ENCODE data around the gene HECW1.
A peak's percentile ranks its signal among the peaks of the same experiment; 100 is the strongest.
"Not testable (repeated sequence)": the region's sequence is repeated elsewhere in the genome, so short reads cannot be mapped to it uniquely, and the experiment has no call there.

HECW1 gene

DNA sequence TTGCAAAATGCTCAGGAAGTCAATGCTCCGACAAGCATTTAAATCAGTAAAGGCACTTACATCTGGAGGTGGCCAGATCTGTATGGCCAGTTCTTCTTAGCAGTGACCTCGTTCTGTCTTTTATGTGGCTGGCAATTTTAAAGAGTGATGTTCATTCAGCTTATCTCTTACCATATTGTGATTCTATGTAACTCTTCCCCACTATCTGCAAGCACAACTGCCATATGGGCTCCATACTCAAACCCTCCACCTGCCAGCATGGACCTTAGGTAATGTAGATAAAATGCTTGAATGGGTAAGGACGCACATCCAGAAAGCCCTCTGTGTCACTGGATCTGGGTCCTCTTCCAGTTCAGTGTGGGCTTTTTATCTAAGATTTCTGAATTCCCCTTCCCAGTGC lies 428.0 kb downstream of the HECW1 start:
- DNase-seq (ENCODE audit: low read depth): no peak

DNA sequence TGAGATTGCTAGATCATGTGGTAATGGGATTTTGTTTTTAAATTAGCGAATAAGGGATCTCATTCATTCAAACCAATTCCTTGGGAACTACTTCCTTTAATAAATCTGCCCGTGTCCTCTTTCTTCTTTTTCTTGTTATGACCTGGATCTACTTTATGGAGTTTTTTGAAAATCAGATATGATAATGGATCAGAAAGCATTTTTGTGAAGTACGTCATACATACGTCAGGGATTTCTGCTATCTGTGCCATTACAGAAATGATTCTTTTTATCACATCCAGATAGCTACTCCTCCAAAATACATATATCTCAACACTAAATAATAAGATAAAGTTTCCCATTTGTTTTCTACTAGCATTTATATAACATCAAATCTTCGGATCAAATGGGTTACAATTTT lies 430.3 kb downstream of the HECW1 start:
- no peak for DNase-seq (ENCODE audit: low read depth)

DNA sequence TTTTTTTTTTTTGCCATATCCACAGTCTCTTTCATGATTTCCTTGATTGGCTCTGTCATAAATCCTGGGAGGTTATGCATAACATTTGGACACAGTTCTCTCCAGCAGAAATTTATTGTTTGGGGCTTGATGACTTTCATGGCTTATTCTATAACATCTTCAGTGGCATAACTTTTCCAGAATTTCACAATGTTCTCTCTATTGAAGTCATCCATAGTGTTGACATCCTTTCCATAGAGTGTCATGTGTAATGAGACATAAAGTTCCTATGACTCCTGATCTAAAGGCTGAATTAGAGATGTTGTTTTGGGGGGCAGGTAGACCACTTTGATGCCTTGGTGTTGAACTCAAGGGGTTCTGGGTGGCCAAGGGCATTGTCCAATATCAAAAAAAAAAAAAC lies 433.8 kb downstream of the HECW1 start:
- no peak for DNase-seq (ENCODE audit: low read depth)

DNA sequence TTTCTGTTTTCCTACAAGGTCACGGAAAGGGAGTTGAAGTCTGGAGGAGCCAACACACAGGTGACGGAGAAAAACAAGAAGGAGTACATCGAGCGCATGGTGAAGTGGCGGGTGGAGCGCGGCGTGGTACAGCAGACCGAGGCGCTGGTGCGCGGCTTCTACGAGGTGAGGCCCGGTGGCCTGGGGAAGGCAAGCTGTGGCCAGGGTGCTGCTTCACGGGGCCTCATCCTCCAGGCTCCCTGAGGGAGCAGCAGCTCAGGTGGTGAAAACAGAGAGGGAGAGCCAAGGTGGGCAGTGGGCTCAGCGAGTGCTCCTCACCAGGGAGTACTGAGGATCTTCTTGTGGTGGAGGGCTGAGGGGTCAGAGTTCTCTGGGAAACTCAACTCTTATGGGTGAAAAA lies 438.0 kb downstream of the HECW1 start:
- DNase-seq (ENCODE audit: low read depth): no peak

DNA sequence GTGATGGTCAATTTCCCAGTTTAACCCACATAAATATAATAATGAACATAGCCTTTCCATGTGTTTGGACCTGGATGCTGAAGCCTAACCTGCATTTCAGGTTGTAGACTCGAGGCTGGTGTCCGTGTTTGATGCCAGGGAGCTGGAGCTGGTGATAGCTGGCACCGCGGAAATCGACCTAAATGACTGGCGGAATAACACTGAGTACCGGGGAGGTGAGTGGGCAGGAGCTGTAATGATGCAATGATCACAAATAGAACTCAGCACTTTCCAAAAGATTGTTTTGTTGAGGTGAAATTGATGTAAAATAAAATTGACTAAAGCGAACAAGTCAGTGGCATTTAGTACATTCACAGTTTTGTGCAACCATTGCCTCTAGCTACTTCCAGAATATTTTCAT lies 439.7 kb downstream of the HECW1 start:
- DNase-seq (ENCODE audit: low read depth): no peak

DNA sequence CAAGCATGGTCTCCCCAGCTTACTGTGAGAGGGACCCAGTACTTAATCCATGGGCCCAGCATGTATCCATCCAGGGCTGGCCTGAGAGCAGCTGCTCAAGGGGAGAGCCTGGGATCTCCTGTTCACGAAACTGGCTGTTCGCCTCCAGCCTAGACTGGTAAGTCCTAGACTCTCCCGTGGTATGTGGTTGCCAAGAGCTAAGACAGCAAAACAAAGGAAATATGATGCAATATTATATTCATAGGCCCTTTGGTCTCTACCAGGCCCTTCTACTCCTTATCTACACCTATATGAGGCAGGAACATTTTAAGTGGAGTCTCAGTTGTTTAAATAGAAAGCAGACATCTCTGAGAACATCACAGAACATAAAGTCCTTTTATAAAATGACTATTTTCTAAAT lies 441.6 kb downstream of the HECW1 start:
- DNase-seq (ENCODE audit: low read depth): peak; percentile 41

DNA sequence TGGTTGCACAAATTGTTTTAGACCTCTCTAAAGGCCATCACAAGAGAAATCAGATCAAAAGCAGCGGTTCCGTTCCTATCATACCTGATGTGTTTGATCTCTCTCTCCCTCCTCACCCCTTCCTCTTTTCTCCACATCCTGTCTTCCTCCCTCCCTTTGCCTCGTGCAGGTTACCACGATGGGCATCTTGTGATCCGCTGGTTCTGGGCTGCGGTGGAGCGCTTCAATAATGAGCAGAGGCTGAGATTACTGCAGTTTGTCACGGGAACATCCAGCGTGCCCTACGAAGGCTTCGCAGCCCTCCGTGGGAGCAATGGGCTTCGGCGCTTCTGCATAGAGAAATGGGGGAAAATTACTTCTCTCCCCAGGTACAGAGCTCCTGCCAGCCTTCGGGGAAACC lies 442.0 kb downstream of the HECW1 start:
- DNase-seq (ENCODE audit: low read depth): no peak

DNA sequence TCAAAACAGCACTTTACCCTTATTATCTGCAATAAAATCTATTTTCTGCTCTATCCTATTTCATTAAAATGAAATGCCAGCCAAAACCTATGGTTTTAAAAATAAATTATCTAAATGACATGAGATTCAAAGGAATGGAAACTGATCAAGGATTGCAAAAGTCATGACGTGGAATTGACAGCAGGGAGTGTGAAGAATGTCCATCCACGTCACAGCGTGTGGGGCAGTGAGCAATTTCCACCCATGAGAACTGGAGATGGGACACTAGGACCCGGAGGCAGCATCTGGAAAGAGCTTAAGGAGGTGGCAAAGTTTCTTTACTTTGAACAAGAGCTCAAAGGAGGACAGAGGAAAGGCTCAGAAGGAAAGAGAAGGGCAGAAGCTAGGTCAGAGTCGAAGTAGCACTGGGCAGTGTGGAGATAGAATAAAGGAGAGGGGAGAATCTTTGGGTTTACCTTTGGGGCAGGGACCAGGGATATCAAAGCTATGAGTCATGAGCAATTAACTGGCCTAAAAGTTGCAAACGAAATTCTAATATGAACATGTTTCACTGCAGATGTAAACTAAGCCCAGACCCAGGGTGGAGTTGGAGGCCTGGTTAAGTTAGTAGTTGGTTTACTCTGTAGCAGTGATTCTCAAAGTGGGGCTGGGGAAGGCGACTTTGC lies 445.5 kb downstream of the HECW1 start:
- DNase-seq (ENCODE audit: low read depth): no peak

DNA sequence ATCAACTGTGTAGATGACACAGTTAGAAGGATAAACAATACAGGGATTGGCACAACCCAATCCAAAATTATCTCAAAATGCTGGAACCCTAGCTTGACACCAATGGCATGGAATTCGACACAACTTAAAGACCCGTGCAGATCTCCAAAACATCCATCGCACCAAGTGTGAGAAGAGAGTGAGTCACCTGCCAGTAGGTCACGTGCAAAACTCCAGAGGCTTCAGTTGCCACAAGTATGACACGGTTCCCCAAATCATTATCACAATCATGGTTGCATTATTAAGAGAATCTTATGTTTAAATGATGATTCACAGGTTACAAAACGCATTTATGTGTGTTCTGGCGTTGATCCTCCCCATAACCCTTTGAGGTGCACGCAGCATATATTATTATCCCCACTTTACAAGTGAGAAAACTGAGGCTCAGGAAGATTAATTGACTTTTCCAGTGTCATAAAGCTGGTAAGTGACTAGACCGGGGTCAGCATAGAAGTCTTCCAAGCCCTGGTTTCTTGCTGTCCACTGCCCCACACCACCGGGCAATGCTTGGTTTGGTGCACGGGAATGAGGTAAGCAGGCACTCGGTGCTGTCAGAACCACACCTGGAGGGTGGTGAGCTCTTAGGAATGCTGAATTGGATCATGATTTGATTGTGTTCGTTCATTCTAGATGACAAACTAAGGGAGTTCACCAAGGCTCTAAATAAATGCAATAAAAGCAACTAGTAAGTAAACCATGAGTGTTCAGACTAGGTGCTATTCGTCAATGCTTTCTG lies 446.9 kb downstream of the HECW1 start:
- no peak for DNase-seq (ENCODE audit: low read depth)

DNA sequence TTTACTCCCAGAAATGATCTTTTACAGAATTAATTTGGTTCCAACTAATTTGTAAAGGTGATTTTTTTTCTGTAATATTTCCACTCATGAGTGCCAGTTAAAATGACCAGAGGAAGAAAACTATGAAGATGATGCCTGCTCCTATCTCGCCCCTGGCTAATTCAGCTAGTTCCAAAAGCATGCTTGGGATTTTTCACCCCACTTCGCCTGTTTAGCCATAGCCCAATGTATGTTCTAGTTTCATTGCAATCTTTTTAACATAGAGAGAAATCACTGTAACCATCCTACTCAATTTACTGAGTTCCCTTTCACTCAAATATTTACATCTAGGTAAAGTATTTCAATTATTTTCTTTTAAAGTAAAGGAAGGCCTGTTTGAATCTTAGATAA lies 447.5 kb downstream of the HECW1 start:
- DNase-seq (ENCODE audit: low read depth): no peak

DNA sequence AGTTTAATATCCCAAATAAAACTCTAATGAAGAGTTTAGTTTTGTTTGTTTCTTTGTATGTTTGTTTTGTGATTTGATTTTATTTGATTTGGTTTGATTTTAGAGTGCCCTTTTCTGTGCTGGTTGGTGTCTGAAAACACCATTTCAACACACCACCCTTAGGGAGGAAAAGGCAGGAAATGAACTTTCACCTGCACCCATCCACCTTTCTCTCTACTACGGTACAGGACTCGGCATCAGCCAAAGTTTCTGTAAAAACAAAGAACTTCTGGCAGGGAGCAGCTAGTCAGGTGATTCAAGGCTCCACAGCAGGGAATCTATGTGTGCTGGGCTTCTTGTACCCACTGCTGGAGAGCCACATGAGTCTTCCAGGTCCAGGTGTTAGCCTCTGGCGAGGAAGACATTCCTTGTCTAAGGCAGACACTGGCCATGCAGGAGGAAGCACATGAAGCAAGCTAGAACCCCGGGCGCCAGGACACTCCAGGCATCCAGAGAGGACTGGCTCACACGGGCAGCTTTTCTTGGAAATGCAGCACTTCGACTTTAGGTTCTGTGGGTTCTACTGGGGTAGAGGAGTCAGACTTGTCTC lies 448.4 kb downstream of the HECW1 start:
- no peak for DNase-seq (ENCODE audit: low read depth)

DNA sequence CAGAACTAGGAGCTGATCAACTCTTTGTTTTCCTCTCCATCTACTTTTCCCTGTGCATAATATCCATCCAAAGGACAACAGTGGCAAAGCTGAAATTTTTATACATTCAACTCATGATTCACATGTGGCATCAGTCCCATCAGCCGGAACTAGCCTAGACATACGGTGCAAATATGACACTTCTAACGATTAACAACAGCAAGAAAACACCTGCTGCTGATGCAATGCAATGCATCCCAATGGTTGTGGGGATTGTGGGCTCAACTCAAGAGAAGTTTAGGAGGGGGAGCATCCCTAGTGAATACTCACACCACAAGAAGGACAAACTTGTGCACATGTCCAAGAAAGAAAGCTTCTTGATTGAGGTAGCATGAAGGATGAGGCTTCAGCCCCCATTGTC lies 449.9 kb downstream of the HECW1 start:
- no peak for DNase-seq (ENCODE audit: low read depth)

DNA sequence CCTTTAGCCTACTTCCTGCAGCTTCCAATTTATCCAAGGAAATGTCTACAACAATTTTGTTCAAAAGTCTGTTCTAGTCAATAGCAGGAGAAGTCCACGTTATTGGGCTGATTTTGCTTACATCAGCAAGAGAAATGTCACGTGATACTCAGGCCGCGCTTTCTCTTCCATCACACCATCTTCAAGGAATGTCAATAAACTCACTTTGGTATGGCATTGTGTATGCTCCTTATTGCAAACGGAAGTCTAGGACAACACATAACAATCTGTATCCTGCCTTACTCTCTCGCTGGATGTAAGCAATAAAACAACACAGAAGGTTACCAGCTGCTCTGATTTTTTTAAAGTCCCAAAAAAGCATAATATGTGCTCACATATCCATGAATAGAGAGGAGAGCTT lies 453.3 kb downstream of the HECW1 start:
- peak; percentile 33 for DNase-seq (ENCODE audit: low read depth)

DNA sequence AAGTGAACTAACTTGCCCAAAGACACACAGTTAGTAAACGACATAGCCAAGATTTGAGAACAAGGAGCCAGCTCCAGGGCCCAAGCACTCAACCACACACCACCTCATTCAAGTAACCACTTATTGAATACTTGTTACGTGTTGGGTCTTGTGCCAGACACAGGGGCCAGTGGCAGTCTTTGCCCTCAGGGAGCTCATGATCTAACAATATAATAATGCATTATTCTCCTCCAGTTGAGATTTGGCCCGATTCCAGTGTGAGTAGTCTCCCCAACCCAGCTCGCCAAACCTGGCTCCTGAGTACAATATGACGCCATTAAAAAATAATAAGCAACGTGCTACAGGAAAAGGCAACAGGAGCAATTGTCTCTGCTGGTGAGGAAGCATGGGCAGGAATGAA lies 456.1 kb downstream of the HECW1 start:
- no peak for DNase-seq (ENCODE audit: low read depth)

DNA sequence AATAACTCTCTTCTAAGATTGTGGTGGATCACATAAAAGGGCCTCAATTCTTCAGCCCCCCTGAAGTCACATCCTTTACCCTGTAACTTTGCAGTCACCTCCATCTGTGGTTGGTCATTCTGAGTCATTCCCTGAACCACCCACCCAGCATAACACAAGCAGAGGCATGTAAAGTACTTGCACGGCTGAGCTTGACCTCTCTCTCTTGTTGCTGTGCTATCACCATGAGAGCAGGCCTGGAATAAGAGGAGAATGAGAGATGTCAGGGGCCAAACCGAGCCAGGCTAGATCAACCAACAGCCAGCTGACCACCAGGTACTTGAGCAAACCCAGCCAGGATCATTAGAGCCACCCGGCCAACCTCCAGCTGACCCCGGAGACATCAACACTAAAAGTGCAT lies 457.0 kb downstream of the HECW1 start:
- no peak for DNase-seq (ENCODE audit: low read depth)

DNA sequence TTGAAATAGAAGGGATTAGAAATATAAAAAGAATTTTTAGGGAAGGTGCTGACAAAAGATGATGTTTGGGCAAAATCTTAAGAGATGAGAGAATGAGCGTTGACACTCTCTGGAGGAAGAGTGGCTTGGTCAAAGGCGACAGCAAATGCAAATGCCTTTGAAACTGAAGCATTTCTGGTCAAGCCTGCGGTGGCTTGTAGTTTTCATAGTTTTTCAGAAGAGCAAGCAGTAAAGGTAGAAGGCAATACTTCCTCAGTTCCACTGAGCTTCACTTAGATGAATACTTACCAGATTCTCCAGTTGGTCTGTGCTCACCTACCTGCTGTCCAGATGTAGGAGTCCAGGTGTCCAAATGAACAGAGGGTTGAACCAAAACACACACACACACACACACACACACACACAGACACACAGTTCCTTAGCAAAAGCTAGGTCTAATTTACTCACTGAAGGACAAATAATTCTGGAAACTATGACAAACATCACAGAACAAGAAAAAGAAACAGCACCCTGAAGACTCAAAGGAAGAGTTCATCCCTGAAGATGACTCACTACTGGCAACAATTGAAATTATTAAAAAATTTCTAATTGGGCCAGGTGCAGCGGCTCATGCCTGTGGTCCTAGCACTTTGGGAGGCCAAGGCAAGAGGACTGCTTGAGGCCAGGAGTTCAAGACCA lies 458.4 kb downstream of the HECW1 start:
- DNase-seq (ENCODE audit: low read depth): no peak

DNA sequence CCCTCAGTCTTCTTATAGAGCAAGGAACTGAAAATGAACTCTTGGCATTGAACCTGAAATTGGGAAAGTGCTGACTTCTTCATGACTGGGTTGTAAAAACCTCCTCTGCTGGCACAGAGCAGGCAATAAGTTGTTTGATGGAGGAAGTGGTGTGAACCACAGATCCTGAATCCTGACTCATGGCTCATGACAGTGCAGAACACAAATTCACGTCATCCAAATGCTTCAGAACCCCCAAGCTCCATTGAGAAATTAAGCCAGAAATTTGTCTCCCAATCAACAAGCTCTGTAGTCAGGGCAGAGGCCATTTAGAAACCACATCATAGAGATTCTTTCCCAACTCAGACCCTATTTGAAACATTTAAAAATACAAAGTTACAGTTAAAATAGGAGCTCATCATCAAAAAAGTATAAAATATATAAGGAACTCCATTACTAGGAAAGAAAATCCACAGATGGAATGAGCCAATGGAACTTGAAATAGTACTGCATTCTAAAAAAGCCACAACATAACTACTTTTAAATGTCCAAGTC lies 460.1 kb downstream of the HECW1 start:
- DNase-seq (ENCODE audit: low read depth): peak; percentile 100

DNA sequence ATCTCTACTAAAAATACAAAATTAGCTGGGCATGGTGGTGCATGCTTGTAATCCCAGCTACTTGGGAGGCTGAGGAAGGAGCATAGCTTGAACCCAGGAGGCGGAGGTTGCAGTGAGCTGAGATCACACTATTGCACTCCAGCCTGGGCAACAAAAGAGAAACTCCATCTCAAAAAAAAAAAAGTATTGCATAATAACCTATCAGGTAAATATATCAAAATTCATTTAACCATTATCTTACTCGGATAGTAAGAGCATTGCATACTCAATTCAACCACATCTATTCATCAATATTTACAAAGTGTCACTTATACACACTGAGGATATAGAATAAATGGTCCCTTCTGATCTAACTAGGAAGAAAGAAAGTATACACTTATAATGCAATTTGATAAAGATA lies 461.4 kb downstream of the HECW1 start:
- DNase-seq (ENCODE audit: low read depth): not testable (repeated sequence)

DNA sequence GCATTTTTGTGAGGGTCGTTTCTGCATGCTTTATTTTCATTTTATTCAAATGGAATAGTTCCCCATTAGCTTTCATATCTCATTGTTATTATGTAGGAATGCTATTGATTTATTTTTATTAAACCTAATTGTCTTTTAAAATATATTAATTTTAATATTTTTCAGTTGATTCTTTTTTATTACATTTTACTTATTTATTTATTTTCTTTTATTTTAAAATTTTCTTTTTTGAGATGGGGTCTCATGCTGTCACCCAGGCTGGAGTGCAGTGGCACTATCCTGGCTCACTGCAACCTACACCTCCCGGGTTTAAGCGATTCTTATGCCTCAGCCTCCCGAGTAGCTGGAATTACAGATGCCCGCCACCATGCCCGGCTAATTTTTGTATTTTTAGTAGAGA lies 463.1 kb downstream of the HECW1 start:
- no peak for DNase-seq (ENCODE audit: low read depth)

DNA sequence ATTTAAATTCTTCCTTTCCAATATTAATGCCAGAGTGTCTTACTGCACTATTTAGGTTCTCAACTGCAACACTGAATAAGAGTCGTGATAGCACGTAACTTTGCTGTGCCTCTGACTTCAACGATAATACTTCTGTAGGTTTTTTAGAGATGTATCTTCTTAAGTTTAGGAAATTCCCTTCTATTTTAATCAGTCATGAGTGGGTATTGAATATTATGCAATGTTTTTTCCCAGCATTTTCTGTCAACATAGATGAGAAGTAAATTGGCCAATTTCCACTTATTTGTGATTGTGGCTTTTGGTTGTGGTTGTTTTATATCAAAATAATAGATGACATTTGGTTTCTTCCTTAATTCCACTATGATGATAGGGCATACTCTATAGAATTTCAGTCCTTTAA lies 463.8 kb downstream of the HECW1 start:
- DNase-seq (ENCODE audit: low read depth): no peak

DNA sequence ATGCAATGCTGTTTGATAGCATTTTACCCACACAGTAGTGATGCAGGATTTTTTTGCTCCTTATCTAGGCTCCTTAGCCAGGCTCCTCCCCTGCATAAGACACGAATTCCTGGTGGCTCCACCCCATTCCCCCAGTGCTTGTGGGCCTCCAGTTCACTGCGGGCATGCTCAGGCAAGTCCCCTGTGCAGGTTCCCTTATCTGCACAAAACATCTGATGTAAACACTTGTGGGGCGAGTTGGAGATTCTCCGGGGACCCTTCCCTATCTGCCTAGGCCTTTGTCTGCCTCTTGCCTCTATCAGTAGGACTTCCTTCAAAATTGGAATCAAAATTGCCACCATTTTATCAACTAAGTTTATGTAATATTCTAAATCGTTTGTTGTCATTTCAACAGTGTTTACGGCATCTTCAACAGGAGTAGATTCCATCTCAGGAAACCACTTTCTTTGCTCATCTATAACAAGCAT lies 465.1 kb downstream of the HECW1 start:
- DNase-seq (ENCODE audit: low read depth): no peak
